ENCODE results near the gene TRAPPC12.
"Not testable (repeated sequence)": the region's sequence is repeated elsewhere in the genome, so short reads cannot be mapped to it uniquely, and the experiment has no call there.

TRAPPC12 gene

DNA sequence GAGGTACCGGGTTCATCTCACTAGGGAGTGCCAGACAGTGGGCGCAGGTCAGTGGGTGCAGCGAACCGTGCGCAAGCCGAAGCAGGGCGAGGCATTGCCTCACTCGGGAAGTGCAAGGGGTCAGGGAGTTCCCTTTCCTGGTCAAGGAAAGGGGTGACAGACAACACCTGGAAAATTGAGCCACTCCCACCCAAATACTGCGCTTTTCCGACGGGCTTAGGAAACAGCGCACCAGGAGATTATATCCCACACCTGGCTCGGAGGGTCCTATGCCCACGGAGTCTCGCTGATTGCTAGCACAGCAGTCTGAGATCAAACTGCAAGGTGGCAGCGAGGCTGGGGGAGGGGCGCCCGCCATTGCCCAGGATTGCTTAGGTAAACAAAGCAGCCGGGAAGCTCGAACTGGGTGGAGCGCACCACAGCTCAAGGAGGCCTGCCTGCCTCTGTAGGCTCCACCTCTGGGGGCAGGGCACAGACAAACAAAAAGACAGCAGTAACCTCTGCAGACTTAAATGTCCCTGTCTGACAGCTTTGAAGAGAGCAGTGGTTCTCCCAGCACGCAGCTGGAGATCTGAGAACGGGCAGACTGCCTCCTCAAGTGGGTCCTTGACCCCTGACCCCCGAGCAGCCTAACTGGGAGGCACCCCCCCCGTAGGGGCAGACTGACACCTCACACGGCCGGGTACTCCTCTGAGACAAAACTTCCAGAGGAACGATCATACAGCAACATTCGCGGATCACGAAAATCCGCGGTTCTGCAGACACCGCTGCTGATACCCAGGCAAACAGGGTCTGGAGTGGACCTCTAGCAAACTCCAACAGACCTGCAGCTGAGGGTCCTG is 9.9 kb upstream of the TRAPPC12 start:
- not testable (repeated sequence) for DNase-seq (ENCODE audit: low spot score)

- no peak for DNase-seq (ENCODE audit: low spot score)
Observed at GRCh38 chr2:3376821-3377220, 2.7 kb upstream of the TRAPPC12 start.

- peak; percentile 71 for DNase-seq (ENCODE audit: low spot score)
Observed at GRCh38 chr2:3377279-3377611, 2.2 kb upstream of the TRAPPC12 start.

DNA sequence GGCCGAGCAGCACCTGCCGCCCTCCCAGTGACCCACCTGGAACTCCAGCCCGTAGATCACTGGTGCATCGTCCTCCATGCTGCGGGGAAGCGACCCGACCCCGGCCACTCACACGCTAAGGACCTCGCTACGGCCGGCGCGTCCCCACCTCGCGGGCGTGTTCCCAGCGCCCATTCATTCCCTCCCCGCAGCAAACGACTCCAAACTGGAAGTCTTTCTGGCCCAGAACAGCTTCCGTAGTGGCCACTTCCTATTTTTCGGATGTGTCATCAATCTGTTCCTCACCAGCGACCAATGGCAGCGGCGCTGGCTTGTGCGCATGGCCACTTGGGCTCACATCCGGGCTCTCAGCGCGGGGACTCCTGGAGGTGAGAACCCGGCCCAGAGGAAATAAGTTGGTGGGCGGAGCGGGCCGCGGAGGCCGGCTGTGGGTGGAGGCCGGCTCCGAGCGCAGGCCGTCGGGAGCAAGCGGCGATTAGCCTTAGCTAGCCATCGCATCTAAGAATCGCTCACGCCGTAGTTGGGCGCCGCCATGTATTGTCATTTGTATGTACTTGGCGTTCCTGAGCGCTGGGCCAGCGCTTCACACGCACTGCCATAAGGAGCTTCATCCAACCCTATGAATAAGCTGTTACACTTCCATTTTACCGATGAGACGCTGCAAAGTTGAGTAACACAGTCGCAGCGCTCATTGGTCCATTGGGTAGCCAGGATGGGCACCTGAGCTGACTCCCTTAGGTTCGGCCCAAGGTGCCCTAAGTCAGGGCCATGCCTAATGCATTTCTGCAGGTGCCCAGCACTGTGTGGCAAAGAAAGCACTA is 1.7 kb upstream of the TRAPPC12 start, which contains the start of gene EIPR1:
Gene EIPR1, minus strand, starts transcription at position 207 of the 821 bp plus-strand sequence. Its CDS starts 129 bp downstream, at position 78.
- DNase-seq (ENCODE audit: low spot score) = peak; percentile 99

- DNase-seq (ENCODE audit: low spot score) = no peak
Observed at GRCh38 chr2:3379339-3379646, 201 bp upstream of the TRAPPC12 start.

GRCh38 chr2:3386448-3386958 is 7.0 kb downstream of the TRAPPC12 start:
- DNase-seq (ENCODE audit: low spot score) = no peak

DNA sequence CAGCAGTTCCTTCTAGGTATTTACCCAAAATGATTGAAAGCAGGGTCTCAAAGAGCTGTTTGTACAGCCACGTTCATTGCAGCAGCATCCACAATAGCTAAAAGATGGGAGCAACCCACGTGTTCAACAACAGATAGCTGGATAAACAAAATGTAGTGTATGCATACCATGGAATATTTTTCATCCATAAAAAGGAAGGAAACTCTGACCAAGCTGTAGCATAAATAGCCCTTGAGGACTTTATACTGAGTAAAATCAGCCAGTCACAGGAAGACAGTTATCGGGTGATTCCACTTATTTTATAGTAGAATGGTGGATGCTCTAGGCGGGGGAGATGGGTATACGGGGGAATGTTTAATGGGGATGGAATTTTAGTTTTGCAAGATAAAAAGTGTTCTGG is 7.5 kb downstream of the TRAPPC12 start:
- no peak for DNase-seq (ENCODE audit: low spot score)

GRCh38 chr2:3387644-3388411 is 8.3 kb downstream of the TRAPPC12 start:
- DNase-seq (ENCODE audit: low spot score) = no peak

- DNase-seq (ENCODE audit: low spot score) = no peak
Observed at GRCh38 chr2:3388412-3388738, 8.9 kb downstream of the TRAPPC12 start.

DNA sequence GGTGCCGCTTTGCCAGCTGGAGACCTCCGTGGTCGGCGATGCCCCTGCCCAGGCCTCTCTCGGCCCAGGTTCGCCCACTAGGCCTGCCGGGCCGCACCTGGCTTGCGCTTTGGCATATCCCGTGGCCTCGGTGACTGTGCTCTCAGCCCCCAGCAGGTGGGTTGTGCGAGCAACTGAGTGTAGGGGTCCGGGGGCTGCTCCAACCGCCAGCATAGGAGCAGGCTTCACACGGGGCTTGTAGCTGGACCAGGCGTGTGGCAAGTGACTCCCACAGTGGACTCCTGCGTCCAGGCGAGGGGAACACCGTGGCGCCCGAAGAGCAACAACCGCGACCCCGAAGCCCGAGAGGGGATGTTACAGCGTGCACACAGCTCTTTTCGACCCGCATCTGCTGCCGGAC is 9.7 kb downstream of the TRAPPC12 start:
- no peak for DNase-seq (ENCODE audit: low spot score)

DNA sequence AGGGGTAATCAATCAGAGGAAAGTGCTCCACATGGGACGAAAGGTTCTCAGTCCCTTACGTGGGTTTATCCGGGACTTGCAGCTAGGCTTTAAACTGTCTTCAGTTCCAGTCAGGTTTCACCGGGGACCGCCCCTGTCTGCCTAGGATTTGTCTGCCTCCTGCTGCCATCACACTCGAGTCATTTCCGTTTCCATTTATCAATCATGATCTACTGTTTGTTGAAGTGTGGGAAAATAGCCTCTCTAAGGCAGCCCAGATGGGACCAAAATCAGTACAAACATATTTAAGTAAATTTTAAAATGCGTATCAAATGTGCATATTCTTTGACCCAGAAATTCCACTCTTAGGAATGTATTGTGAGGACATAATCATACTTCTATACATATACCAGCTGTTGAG is 10.5 kb downstream of the TRAPPC12 start:
- no peak for DNase-seq (ENCODE audit: low spot score)

DNA sequence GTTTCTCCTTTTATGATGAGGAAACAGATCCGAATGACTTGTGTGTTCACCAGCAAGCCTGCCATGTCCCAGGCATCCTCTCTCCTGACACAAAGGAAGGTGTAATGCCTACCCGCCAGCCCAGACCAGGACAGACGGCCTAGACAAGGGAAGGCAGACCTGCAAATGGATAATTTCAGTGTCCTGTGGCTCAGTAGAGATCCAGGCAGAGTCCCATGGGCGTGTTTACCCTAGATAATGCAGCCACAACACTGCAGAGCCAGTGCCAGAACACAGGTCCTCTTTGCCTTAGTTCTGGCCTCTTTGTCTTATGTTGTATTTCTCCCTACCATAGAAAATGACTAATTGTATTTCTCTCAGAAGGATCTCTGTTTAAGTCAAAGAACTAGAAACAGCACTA is 12.7 kb downstream of the TRAPPC12 start:
- DNase-seq (ENCODE audit: low spot score) = no peak

GRCh38 chr2:3396920-3397559 is 17.5 kb downstream of the TRAPPC12 start:
- DNase-seq (ENCODE audit: low spot score) = no peak

DNA sequence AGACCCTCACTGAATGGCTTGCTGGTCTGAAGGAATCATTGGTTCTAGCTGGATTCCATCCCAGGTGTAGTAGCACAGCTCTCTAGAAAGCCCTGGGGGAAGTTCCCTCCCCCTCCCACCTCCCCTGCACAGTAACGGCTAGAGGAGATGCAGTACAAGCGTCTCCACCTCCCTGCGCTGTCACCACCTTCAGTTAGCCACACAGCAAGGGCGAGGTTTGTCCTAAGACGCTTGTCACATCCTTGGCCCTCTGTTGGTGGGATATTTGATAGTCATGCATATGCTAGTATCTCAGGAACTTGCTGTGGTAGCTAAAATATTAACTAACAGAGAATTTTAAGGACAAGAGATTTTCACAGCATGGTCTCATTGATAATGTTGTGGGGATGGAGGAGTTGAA is 19.4 kb downstream of the TRAPPC12 start:
- DNase-seq (ENCODE audit: low spot score) = no peak

GRCh38 chr2:3399381-3399780 is 19.9 kb downstream of the TRAPPC12 start:
- DNase-seq (ENCODE audit: low spot score) = no peak

DNA sequence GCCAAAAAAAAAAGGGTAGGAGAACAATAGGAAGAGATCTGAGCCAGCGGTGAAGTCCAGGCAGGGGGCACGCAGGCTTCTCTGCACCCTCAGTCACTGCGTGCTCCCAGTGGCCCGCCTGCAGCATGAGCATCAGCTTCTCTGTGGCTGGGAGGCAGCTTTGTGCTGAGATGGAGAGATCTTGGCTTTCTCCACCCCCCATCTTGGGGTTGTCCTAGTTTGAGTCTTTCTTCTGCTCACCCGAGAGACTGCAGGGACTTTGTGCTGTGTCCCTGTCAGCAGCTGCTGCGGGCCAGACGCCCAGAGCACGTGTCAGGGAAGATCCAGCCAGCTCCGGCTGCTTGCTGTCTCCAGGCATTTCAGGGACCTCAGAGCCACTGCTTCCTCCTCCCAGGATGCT is 20.3 kb downstream of the TRAPPC12 start:
- no peak for DNase-seq (ENCODE audit: low spot score)

- no peak for DNase-seq (ENCODE audit: low spot score)
Observed at GRCh38 chr2:3403587-3404334, 24.3 kb downstream of the TRAPPC12 start.

DNA sequence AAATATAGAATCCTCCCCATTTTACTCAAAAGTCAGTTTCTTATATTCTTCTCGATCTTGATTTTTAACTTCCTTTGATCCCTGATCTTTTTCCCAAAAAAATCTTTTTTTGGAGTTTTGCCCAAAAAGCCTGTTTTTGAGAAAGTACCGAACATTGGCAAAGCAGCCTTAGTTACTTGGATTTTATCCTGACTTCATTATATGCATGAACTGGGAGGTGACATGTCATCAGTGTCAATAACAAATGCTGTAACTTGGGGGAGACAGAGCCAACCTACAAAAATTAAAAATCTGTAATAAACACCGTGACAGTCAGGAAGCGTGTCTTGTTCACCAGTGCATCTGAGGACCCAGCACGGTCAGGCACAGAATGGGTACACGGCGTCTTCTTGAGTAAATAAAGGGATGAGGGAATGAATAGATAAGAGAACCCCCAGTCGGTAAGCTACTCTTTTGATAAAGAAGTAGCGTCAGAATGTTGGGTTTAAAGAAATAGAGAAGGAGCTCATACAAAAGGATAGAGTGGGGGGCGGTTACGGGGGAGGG is 24.9 kb downstream of the TRAPPC12 start:
- no peak for DNase-seq (ENCODE audit: low spot score)

- no peak for DNase-seq (ENCODE audit: low spot score)
Observed at GRCh38 chr2:3405307-3405706, 25.8 kb downstream of the TRAPPC12 start.

DNA sequence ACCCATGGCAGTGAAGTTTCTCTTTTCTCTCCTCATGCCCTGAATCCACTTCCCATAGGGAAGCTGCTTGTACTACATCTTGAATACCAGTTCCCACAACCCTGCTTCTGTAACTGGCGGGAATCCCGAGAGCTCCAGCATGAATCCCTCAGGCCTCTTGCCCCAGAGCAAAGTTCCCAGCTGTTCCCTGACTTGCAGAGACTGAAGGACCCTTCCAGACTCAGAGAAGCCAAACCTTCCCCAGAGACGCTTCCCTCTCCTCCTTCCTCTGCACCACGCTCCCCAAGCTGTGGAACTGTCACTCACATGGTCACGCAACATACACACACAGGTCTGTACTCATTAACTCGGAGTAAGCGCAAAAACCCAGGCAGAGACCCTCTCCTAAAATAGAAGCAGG is 26.4 kb downstream of the TRAPPC12 start:
- no peak for DNase-seq (ENCODE audit: low spot score)

DNA sequence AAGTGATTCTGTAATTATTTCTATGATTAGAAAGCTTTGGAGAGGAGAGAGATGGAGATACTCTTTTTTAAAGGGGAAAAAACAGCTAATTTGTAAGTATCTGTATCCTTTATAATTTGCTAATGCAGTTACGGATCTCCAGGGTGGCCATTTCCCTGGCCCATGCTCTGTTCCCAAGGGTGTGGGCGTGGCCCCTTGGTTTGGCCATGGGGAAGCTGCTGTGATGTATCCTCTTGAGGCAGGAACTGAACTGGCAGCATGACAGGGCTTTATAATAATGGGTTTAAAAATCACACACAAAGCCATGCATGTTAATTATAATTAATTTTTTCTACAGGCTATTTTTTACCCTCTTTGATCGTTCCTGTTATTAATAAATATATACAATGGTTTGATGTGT is 27.0 kb downstream of the TRAPPC12 start:
- DNase-seq (ENCODE audit: low spot score) = no peak
